ENCODE measurements around the gene RUSC1.

Gene RUSC1

DNA sequence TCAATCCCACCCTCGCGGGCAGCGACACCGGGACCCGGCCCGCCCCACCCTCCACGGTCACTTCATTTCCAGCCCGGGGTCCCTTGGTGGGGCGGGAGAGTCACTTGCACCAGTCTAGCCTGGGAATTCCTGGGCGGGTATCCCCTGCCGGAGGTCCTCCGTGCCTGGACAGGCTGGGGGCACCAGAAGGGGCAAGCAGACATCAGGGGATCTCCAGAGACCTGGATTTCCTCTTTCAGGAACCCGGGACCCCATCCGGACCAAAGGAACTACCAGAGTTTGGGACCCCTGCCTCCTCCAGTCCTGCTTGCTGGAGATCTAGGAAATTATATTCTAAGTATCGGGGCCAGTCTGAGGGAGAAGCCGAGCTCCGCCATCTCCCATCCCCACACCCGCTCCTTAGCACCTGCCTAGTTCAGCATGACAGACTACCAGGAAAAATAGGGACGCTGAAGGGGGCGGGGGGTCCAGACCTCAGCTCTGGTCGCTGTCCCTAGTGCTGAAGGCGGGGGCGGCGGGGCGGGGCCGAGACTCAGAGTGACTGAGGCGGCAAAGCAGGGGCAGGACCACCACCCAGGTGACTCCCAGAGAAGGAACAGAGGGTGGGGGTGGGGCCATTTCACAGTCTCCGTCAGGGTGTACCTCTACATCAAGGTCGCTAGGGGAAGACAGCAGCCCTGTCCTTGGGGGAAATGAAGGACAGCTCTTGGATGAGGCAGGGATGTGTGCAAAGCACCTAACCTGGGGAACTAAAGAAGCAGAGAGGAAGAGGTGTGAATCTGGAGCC lies 42.6 kb upstream of the RUSC1 start (continued):
- TF ChIP-seq ZSCAN16 (tag by site-specific recombination; IDR thresholded peaks at IDR 0.05) (peak; percentile 91), KLF1 (tag by site-specific recombination; IDR thresholded peaks at IDR 0.05) (peak; percentile 63; the same call in 1 of the 2 replicates), ZNF433 (tag by site-specific recombination; IDR thresholded peaks at IDR 0.05; ENCODE audit: low read depth) (no peak), KLF7 (tag by site-specific recombination; IDR thresholded peaks at IDR 0.05; ENCODE audit: borderline replicate concordance) (no peak), ZFP3 (tag by site-specific recombination; IDR thresholded peaks at IDR 0.05; ENCODE audit: low read depth) (no peak), ZNF701 (tag by site-specific recombination; IDR thresholded peaks at IDR 0.05) (no peak), ZNF670 (tag by site-specific recombination; IDR thresholded peaks at IDR 0.05; ENCODE audit: low read depth) (no peak), ZNF394 (tag by site-specific recombination; IDR thresholded peaks at IDR 0.05; ENCODE audit: borderline replicate concordance) (no peak), ZNF548 (tag by site-specific recombination; IDR thresholded peaks at IDR 0.05) (no peak), ZNF324 (tag by site-specific recombination; IDR thresholded peaks at IDR 0.05) (no peak), ZNF146 (tag by site-specific recombination; IDR thresholded peaks at IDR 0.05) (no peak), ZNF501 (tag by site-specific recombination; IDR thresholded peaks at IDR 0.05) (no peak), ZNF621 (tag by site-specific recombination; IDR thresholded peaks at IDR 0.05) (no peak), ZNF558 (tag by site-specific recombination; IDR thresholded peaks at IDR 0.05) (no peak), BCL11A (tag by site-specific recombination; IDR thresholded peaks at IDR 0.05; ENCODE audit: low read depth) (no peak), ZNF596 (tag by site-specific recombination; IDR thresholded peaks at IDR 0.05) (no peak), ZNF169 (tag by site-specific recombination; IDR thresholded peaks at IDR 0.05) (no peak), ZNF571 (tag by site-specific recombination; IDR thresholded peaks at IDR 0.05) (no peak), ZNF610 (tag by site-specific recombination; IDR thresholded peaks at IDR 0.05; ENCODE audit: borderline replicate concordance) (no peak), ZSCAN30 (tag by site-specific recombination; IDR thresholded peaks at IDR 0.05) (no peak), ZNF239 (tag by site-specific recombination; IDR thresholded peaks at IDR 0.05) (no peak), ZNF658 (tag by site-specific recombination; IDR thresholded peaks at IDR 0.05) (no peak), ZNF24 (tag by site-specific recombination; IDR thresholded peaks at IDR 0.05) (no peak)
- TF ChIP-seq, protein P1, sequence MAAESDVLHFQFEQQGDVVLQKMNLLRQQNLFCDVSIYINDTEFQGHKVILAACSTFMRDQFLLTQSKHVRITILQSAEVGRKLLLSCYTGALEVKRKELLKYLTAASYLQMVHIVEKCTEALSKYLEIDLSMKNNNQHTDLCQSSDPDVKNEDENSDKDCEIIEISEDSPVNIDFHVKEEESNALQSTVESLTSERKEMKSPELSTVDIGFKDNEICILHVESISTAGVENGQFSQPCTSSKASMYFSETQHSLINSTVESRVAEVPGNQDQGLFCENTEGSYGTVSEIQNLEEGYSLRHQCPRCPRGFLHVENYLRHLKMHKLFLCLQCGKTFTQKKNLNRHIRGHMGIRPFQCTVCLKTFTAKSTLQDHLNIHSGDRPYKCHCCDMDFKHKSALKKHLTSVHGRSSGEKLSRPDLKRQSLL (tag by site-specific recombination; IDR thresholded peaks at IDR 0.05) = no peak
- TF ChIP-seq, protein P2, sequence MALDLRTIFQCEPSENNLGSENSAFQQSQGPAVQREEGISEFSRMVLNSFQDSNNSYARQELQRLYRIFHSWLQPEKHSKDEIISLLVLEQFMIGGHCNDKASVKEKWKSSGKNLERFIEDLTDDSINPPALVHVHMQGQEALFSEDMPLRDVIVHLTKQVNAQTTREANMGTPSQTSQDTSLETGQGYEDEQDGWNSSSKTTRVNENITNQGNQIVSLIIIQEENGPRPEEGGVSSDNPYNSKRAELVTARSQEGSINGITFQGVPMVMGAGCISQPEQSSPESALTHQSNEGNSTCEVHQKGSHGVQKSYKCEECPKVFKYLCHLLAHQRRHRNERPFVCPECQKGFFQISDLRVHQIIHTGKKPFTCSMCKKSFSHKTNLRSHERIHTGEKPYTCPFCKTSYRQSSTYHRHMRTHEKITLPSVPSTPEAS (tag by site-specific recombination; IDR thresholded peaks at IDR 0.05) = no peak
- TF ChIP-seq, protein P3, sequence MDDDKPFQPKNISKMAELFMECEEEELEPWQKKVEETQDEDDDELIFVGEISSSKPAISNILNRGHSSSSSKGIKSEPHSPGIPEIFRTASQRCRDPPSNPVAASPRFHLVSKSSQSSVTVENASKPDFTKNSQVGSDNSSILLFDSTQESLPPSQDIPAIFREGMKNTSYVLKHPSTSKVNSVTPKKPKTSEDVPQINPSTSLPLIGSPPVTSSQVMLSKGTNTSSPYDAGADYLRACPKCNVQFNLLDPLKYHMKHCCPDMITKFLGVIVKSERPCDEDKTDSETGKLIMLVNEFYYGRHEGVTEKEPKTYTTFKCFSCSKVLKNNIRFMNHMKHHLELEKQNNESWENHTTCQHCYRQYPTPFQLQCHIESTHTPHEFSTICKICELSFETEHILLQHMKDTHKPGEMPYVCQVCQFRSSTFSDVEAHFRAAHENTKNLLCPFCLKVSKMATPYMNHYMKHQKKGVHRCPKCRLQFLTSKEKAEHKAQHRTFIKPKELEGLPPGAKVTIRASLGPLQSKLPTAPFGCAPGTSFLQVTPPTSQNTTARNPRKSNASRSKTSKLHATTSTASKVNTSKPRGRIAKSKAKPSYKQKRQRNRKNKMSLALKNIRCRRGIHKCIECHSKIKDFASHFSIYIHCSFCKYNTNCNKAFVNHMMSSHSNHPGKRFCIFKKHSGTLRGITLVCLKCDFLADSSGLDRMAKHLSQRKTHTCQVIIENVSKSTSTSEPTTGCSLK (tag by site-specific recombination; IDR thresholded peaks at IDR 0.05) = no peak
- TF ChIP-seq, protein P4, sequence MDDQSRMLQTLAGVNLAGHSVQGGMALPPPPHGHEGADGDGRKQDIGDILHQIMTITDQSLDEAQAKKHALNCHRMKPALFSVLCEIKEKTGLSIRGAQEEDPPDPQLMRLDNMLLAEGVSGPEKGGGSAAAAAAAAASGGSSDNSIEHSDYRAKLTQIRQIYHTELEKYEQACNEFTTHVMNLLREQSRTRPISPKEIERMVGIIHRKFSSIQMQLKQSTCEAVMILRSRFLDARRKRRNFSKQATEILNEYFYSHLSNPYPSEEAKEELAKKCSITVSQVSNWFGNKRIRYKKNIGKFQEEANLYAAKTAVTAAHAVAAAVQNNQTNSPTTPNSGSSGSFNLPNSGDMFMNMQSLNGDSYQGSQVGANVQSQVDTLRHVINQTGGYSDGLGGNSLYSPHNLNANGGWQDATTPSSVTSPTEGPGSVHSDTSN (CRISPR knock-in tag; IDR thresholded peaks at IDR 0.05) = no peak
- TF ChIP-seq, protein P5, sequence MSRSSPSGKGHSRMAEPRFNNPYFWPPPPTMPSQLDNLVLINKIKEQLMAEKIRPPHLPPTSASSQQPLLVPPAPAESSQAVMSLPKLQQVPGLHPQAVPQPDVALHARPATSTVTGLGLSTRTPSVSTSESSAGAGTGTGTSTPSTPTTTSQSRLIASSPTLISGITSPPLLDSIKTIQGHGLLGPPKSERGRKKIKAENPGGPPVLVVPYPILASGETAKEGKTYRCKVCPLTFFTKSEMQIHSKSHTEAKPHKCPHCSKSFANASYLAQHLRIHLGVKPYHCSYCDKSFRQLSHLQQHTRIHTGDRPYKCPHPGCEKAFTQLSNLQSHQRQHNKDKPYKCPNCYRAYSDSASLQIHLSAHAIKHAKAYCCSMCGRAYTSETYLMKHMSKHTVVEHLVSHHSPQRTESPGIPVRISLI (tag by site-specific recombination; IDR thresholded peaks at IDR 0.05) = no peak
- TF ChIP-seq, protein P6, sequence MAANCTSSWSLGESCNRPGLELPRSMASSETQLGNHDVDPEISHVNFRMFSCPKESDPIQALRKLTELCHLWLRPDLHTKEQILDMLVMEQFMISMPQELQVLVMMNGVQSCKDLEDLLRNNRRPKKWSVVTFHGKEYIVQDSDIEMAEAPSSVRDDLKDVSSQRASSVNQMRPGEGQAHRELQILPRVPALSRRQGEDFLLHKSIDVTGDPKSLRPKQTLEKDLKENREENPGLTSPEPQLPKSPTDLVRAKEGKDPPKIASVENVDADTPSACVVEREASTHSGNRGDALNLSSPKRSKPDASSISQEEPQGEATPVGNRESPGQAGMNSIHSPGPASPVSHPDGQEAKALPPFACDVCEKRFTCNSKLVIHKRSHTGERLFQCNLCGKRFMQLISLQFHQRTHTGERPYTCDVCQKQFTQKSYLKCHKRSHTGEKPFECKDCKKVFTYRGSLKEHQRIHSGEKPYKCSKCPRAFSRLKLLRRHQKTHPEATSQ (tag by site-specific recombination; IDR thresholded peaks at IDR 0.05) = no peak
- TF ChIP-seq, protein P7, sequence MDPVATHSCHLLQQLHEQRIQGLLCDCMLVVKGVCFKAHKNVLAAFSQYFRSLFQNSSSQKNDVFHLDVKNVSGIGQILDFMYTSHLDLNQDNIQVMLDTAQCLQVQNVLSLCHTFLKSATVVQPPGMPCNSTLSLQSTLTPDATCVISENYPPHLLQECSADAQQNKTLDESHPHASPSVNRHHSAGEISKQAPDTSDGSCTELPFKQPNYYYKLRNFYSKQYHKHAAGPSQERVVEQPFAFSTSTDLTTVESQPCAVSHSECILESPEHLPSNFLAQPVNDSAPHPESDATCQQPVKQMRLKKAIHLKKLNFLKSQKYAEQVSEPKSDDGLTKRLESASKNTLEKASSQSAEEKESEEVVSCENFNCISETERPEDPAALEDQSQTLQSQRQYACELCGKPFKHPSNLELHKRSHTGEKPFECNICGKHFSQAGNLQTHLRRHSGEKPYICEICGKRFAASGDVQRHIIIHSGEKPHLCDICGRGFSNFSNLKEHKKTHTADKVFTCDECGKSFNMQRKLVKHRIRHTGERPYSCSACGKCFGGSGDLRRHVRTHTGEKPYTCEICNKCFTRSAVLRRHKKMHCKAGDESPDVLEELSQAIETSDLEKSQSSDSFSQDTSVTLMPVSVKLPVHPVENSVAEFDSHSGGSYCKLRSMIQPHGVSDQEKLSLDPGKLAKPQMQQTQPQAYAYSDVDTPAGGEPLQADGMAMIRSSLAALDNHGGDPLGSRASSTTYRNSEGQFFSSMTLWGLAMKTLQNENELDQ (tag by site-specific recombination; IDR thresholded peaks at IDR 0.05; ENCODE audit: low read depth) = no peak
